Stimulated activated CD8-positive, alpha-beta memory T cell treated with anti-CD3 and anti-CD28 coated beads, Interleukin-4, amount 100 ng/mL, for 24 hours (primary cell): ENCODE measurements around the gene VAV1.
"Not testable (repeated sequence)": the region's sequence is repeated elsewhere in the genome, so short reads cannot be mapped to it uniquely, and the experiment has no call there.

Experiments used
- DNase-seq: peaks from one replicate; pipeline ENCODE4 v3.0.0-alpha.2; 2020; ENCODE audit warnings: low read depth

The VAV1 gene

DNA sequence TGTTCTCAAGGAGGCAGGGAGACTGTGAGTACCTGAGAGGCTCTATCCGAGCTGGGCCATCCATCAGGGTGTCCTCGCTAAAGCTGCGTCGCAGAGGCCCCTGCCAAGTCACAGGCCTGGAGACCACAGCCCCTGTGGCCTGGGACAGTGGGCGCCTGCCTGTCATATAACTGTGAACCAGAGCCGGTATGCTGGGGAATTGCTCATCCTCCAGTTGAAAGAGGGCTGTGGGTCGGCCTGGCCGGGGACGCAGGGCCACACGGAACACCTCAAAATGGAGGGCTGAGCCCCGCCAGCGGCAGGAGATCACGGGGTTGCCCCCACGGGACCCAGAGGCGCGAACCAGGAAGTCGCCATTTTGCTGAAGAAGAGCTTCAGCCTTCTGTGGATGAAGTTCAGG, 11.9 kb upstream of the VAV1 start:
- DNase-seq: no peak

DNA sequence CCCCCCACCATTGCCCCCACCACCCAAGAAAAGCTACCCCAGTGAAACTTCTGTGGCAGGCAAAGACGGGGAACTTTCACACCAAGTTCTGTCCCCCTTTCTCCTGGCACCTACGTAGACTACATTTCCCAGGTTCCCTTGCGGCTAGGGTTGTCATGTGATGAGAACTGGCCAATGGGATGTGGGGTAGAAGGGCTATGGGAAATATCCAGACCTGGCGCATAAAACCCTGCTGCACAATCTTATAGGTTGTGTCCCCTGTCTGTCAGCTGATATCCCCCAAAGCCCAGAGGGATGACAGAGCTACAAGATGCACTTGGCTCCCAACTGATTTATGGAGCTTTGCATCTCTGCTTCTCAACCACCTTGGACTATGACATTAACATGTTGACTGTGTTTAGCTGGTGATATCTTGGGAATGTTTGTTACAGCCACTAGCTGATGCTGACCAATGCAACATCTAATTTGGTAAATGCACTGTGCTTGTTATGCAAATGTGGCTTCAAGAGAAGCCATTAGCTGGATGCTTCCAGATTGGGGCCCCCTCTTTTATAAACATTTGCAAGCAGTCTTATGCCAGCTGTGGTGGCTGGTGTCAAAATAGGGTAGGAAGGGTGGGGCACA, 11.3 kb upstream of the VAV1 start:
- DNase-seq: no peak

GRCh38 chr19:6762253-6762797, 10.2 kb upstream of the VAV1 start:
- not testable (repeated sequence) for DNase-seq

- DNase-seq: no peak
These were observed 6.7 kb upstream of the VAV1 start for GRCh38 chr19:6765738-6766356.

DNA sequence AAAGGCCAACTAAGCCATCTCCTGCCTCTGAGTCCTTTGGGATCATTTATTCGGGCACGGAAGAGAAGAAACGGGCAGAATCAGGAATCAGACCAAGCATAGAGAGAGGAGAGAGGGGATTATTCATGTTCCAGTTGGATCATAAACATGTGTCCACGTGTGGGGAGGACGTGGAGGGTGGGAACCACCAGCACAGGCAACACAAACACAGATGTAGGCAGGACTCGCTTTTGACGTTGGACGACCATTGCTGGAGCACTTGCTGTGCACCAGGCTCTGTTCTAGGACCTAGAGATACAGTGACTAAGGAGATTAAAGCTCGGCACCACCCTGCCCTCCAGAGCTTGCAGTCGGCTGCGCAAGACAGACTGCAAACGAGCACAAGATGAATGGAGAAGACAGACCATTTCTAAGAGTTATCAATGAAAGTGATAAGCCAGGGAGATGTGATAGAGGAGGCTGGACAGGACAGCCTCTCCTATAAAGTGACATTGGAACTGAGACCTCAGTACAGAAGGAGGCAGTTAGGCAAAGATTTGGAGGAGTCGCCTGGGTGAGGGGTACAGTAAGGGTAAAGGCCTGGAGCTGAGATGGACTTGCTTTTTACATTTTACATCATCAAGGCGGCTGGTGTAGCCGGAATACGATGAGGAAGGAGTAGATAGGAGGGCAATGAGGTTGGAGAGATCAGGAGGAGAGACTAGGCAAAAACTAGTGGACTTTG, 6.0 kb upstream of the VAV1 start:
- DNase-seq: no peak

DNA sequence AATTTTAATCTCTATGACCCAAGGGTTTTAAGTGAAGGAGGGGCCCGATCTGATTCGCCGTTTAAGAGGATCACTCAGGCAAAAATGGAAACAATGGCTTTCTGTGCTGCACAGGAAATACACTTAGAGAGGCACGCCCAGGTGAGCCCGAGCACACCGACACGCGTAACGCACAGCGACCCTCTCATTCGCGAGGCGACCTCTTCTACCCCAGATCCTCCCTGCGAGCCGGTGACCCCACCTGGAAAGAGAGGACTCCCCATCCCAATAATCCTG, 5.5 kb upstream of the VAV1 start:
- no peak for DNase-seq

DNA sequence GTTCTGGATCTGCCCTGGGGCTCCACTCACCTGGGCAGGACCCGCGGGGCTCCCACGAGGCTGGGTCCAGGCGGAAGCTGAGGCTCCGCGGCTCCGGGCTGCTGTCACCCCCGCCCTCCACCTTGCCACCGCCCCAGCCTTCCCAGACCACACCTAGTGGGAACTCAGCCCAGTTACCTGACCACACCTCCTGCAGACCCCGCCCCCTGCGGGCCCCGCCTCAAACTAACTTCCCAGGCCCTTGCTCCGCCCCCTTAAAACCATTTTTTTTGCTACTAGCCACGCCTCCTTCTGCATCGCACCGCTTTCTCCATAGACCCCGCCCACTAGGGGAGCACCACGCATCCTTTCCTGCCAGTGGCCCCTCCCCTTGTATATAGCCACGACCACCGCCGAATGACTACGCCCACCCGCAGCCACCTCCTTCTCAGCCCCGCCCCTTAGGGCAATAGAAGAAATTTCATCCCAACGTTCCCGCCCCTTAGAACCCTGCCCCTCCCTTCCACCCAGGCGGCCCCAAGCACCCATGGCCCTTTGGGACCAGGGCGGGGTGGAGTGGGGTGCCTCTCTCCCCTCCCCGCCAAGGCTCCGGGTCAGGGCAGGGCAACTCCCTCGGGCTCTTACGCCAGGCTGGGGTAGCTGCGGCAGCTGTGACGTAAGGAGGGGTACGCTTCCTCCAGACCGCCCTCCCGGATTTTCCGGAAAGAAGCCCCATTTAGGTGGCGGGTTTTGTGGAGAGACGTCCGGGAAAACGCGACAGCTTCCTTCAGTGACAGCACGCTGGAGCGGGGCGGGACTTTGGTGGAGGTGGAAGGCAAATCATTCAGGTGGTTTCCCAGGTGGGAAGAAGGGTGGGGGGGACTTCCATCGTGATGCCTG, 4.9 kb upstream of the VAV1 start, which contains the start of gene SH2D3A:
Gene SH2D3A (minus strand): TSS at position 79 of the 879 bp plus-strand sequence. CDS start 3,687 bp downstream, outside the sequence.
- peak; percentile 86 for DNase-seq

DNA sequence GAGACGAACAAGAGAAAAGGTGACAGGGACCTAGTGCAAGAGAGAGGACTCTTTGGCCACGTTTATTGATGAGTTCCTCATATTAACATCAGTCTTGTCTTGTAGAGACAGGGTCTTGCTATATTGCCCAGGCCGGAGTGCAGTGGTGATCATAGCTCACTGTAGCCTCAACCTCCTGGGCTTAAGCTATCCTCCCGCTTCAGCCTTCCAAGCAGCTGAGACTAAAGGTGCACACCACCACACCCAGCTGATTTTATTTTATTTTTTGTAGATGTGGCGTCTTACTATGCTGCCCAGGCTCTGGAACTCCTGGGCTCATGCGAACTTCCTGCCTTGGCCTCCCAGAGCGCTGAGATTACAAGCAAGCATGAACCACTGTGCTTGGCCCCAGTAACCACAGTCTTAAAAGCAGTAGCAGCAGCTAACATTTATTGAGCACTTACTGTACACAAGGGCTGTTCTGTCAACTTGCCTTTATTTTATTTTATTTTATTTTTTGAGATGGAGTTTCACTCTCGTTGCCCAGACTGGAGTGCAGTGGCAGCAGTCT, 4.2 kb upstream of the VAV1 start:
- DNase-seq: no peak

GRCh38 chr19:6769006-6769619, 3.4 kb upstream of the VAV1 start:
- no peak for DNase-seq

- DNase-seq: not testable (repeated sequence)
These were observed 870 bp upstream of the VAV1 start for GRCh38 chr19:6771648-6772027.

- DNase-seq: no peak
These were observed 386 bp downstream of the VAV1 start for GRCh38 chr19:6772866-6773322.

GRCh38 chr19:6773323-6773931, 919 bp downstream of the VAV1 start:
- DNase-seq: peak; percentile 45

DNA sequence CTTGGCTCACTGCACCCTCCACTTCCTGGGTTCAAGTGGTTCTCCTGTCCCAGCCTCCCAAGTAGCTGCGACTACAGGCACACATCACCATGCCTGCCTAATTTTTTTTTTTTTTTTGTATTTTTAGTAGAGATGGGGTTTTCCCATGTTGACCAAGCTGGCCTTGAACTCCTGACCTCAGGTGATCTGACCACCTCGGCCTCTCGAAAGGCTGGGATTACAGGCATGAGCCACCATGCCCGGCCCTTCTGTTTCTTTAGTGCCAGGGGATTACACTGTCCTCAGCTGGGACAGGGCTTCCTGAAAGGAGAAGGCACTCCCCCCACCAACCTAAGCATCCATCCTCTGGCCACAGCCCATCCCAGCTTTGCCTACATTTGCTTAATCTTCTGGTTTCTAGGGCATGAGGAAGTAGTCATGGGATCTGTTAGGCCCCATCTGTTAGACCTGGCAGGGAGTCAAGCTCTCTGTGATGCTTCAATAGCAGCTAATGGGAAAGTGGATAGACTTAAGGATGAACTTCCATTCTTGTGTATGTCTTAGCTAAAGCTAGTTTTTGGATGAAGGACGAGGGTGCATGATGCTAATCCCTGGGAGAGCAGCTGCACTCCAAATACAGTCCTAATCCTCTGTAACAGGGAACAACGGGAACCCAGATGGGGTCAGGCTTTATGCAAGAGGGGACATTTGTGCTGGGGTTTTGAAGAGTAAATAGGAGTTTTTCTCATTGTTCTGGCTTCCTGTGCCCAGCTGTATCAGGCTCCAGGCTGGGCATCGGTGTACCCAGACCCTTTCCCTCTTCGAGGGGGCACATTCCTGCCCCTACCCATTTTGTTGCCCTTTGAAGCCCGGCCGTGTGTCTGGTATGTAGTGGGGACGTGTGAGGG, 2.6 kb downstream of the VAV1 start:
- DNase-seq: no peak

DNA sequence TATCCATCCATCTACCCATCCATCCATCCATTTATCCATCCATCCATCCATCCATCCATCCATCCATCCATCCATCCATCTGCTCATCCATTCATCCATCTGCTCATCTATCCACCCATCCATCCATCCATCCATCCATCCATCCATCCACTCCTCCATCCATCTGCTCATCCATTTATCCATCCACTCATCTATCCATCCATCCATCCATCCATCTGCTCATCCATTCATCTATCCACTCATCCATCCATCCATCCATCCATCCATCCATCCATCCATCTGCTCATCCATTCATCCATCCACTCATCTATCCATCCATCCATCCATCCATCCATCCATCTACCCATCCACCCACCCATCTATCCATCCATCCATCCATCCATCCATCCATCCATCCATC, 3.5 kb downstream of the VAV1 start:
- DNase-seq: not testable (repeated sequence)

- DNase-seq: no peak
These were observed 4.5 kb downstream of the VAV1 start for GRCh38 chr19:6776999-6777398.

- DNase-seq: no peak
These were observed 4.9 kb downstream of the VAV1 start for GRCh38 chr19:6777434-6777833.

DNA sequence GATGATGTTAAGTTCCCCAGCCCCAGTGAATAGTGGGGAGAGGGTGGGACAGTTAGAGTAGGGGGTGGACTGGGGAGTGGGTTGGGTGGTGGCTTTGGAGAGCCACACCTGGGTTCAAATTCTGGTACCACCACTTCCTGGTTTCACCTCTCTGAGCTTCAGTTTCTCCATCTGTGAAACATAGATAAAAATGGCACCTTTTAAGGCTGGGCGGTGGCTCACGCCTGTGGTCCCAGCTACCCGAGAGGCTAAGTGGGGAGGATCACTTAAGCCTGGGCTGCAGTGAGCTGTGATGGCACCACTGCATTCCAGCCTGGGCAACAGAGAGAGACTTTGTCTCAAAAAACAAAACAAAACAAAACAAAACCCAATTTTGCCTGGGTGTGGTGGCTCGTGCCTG, 5.9 kb downstream of the VAV1 start:
- no peak for DNase-seq

GRCh38 chr19:6779206-6779605, 6.7 kb downstream of the VAV1 start:
- DNase-seq: no peak

GRCh38 chr19:6787393-6787792, 14.9 kb downstream of the VAV1 start:
- no peak for DNase-seq

DNA sequence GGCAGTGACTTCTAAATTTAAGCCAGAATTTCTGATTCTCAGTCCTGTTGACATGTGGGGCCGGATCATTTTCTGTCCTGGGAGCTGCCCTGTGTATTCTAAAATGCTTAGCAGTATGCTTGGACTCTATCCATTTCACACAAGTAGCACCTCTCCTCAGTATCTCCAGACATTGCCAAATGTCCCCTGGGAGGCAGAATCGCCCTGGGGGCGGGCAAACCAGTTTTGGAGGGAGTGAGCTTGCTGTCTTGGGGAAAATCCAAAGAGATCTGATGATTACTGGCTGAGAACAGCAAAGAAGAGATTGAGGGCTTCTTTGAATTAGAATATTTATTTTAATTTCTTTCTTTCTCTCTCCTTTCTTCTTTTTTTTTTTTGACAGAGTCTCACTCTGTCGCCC, 16.4 kb downstream of the VAV1 start:
- no peak for DNase-seq
